Kidney epithelial cell (primary cell): Measurements from ENCODE around the gene RUNX3. TPM values are rescaled to one million over a fixed set of nuclear protein-coding genes. Genes with fewer than 3 reads are reported as not detected.

Experiments
- DNase-seq: peaks from one replicate; pipeline ENCODE4 v3.0.0-alpha.2; 2010; ENCODE audit warnings: low read depth
- H3K27me3 ChIP-seq: 2 replicates; pipeline ENCODE4 v1.6.0; 2011; ENCODE audit warnings: low read length; ENCODE audit not compliant: control insufficient read depth, insufficient read depth
- H3K36me3 ChIP-seq: 2 replicates; pipeline ENCODE4 v1.5.1; 2011; ENCODE audit warnings: low read length; ENCODE audit not compliant: control insufficient read depth, insufficient read depth
- H3K4me3 ChIP-seq: 2 replicates; pipeline ENCODE4 v1.5.1; 2011; ENCODE audit warnings: low read depth, mild to moderate bottlenecking, control low read depth, low read length
- total RNA-seq: library from RNA; depleted of rRNA; stranded (reverse); fragments of >200 nt; gene quantifications from 2 replicates; pipeline ENCODE4 v1.2.3, GENCODE V29; 2015
- TF ChIP-seq, protein P1 (sequence below): IDR thresholded peaks from 2 replicates; pipeline ENCODE4 v1.5.1; 2011; ENCODE audit warnings: mild to moderate bottlenecking, moderate library complexity, low read length, control low read depth, inconsistent platforms; ENCODE audit not compliant: insufficient read depth, poor library complexity, severe bottlenecking

RUNX3 gene
- total RNA-seq, 1 donor from 2014 or later = 0.38 TPM

DNA sequence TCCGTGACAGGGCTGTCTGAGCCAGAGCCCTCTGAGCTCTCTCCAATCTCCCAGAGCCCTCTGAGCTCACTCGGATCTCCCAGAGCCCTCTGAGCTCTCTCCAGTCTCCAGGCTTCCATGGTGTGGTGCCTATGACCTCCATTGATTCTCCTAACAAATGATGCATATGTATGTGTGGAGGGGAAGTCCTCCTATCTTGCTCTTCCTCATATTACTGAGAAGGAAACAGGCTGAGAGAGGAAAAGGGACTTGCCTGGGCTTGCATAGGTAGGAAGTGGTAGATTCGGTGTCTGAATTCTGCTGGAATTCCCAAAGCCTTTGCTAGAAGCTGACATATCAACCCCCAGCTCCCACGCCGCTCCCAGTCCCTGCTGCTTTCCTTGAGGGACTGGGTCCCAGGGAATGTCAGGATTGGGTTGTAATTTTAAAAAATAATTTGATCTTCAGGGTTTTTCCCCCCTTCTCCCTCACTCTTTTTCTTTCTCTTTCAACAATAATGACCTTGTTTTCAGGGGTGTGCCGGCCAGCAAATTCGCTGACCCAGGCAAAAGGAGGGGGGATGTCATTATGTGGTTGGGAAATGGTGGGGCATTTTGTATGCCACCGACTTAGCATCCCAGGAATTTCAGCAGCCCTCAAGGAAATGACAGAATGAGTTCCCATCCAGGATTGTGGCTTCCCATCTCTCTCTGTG, 42.3 kb upstream of the RUNX3 start:
- no peak overlapping the region for H3K4me3 ChIP-seq
- TF ChIP-seq, protein P1, sequence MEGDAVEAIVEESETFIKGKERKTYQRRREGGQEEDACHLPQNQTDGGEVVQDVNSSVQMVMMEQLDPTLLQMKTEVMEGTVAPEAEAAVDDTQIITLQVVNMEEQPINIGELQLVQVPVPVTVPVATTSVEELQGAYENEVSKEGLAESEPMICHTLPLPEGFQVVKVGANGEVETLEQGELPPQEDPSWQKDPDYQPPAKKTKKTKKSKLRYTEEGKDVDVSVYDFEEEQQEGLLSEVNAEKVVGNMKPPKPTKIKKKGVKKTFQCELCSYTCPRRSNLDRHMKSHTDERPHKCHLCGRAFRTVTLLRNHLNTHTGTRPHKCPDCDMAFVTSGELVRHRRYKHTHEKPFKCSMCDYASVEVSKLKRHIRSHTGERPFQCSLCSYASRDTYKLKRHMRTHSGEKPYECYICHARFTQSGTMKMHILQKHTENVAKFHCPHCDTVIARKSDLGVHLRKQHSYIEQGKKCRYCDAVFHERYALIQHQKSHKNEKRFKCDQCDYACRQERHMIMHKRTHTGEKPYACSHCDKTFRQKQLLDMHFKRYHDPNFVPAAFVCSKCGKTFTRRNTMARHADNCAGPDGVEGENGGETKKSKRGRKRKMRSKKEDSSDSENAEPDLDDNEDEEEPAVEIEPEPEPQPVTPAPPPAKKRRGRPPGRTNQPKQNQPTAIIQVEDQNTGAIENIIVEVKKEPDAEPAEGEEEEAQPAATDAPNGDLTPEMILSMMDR = no peak
- H3K36me3 ChIP-seq = no peaks in the 10 kb centered on the region
- DNase-seq = no peak
- no peaks in the 10 kb centered on the region for H3K27me3 ChIP-seq

DNA sequence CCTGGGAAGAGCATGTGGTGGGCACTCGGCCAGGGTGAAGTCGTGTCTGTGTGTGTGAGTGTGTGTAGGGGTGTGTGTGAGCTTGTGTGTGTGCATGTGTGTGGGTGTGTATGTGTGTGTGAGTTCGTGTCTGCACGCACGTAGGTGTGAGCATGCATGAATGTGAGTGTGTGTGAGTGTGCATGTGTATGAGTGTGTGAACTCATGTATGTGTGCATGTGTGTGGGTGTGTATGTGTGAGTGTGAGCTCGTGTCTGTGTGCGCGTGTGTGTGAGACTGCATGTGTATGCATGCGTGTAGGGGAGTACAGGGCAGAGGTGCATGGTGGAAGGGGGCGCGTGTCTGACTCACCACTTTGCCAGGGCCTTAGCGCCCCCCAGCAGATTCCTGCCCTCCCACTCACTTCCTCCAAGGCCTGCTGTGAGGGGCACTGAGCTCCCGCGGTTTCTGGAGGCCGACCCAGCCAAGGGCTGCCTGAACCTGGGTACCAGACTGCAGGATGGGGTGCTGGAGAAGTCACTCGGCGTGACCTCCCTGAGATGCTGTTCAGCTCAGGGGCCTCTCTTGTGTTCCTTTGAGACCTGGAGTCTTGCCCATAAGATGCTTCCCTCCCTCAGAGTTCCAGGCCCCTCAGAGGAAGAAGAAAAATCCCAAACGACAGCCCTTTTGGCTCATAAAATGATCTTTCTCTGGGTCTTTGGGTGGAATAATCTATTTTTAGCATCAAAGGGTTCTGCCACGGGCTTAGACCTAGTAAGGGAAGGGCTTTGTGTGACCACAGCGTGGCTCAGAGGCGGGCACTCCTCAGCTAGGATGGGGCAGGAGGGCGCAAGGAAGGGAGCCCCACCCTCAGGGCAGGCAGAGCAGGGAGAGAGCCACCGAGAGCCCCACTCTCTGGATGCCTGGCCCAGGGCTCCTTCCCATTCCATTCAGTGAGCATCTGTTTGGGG, 41.1 kb upstream of the RUNX3 start:
- DNase-seq = no peak
- no peaks in the 10 kb centered on the region for H3K27me3 ChIP-seq
- TF ChIP-seq, protein P1 = no peak

DNA sequence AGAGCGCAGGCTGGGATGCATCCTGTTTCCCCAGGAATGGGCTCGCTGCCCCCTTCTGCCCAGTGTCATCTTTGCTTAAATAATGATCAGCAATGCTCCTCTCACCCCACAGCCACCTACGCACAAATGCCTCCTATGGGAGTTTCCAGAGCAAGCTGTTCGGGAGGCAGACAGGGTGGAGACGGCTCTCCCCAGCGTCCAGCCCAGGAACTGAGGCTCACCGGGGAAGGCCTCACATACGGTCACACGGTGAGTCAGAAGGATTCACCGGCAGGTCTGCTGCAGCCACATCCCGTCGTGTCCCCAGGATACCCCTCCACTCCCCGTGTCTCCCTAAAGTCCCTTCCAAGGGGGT, 40.3 kb upstream of the RUNX3 start:
- TF ChIP-seq, protein P1 = peak; percentile 32
- Histone ChIP-seq H3K4me3 (no peak overlapping the region), H3K27me3 (no peaks in the 10 kb centered on the region), H3K36me3 (no peaks in the 10 kb centered on the region)
- no peak for DNase-seq

More for the DNA sequence above, 41.1 kb upstream of the RUNX3 start:
- Histone ChIP-seq H3K36me3 (no peaks in the 10 kb centered on the region), H3K4me3 (no peak overlapping the region)

DNA sequence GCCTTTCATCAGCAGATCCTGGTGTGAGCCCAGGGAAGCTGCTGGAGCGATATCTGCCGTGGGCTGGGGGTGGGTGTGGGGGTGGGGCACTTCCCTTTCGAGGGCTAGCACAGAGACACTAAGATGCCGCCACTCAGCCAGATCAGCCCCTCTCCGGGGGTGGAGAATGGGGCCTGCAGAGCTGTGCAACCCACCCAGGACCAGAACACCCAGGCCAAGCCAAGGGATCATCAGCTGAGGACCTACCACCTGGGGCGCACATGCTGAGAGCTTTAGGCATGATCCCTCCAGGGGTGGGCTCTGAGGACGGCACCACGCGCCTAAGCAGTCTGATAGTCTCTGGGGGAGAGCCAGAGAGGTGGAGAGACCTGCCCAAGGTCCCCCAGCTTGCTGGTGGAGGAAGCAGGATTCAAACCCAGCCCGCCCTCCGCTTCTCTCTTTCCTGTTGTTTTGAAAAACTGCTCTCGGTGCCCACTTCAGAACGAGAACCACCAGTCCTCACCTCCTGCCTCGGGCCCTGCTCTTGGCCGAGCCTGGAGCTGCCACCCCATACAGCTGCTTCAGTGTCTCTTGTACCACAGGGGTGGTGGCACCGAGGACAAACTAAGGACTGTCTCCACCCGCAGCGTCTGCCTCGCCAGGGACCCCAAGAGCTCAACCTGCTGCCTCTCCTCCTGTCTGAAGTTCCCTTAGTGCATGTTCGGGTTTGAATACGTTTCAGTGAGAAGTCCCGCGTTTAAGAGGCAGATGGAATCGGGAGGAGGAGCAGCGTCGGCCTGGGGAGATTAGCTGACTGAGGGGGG, 39.7 kb upstream of the RUNX3 start:
- TF ChIP-seq, protein P1 = no peak
- no peak for DNase-seq
- Histone ChIP-seq H3K4me3 (no peak overlapping the region), H3K27me3 (no peaks in the 10 kb centered on the region), H3K36me3 (no peaks in the 10 kb centered on the region)

DNA sequence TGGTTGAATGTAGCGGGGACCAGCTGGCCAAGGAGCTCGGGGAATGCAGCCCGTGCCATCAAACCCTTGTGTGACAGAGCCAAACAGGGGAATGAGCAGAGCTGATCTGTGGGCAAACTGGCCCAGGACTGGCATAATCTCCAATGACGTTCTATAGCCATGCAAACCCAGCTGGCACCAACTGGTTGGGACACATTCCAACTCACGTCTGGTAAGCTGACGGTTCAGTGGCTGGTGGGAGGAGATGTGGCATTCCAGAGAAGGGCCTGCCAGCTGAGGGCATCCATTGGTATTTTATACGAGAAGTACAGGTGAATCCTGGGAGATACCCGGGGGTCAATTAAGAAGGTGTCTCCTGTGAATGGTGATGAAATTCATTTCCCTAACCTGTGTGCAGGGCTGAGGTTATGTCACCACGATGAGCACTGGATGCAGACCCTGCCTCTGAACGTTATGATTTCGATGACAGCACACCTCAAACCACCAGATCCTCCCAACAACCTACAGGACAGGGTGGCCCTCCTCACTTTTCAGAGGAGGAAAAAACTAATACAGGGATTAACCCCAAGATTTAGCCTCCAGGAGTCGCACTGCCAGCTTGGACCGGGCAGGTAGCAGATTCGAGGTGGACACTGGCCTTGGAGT, 39.0 kb upstream of the RUNX3 start:
- DNase-seq = no peak
- Histone ChIP-seq H3K36me3 (no peaks in the 10 kb centered on the region), H3K4me3 (no peak overlapping the region), H3K27me3 (peaks cover 2% of the 10 kb centered on the region)
- TF ChIP-seq, protein P1 = no peak
